ENCODE measurements around the gene GBX1.

GBX1 gene

DNA sequence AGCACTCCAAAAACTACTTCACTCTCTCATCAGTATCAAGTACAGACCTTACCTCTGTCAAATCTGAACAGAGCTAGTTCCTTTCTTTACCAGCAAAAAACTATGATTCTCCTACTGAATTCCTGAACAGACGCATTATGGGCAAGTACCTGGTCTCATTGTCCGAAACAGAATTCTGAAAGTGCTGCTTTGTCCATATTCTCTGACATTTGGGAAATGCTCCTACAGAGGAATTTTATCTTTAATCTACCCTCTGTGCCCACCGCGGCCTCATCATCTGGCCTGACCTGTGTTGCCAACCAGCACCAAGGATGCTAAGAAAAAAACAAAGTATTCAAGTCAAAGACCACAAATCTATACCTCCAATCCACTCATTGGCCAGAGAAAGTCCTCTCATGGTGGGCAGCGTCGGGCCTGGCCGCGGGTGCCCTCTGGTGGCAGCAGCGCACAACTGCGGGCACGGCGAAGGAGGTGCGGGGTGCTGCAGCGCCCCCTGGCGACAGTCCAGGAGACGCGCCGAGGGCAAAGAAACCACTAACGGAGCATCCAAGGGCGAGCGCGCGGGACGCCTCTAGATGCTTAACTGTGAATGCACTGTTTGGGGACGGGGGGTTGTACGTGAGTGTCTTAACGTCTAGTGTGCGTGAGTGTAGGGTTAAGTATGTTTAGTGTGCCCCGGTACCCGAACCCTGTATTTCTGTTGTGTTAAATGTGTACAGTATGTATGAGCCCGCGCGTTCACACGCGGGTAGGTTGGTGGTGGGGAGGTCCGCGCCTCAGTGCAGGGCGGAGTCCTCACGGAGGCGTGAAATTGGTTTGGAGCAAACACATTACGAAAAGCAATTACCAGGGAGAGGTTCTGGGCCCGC is 5.0 kb upstream of the GBX1 start:
- peak; percentile 67 for DNase-seq

DNA sequence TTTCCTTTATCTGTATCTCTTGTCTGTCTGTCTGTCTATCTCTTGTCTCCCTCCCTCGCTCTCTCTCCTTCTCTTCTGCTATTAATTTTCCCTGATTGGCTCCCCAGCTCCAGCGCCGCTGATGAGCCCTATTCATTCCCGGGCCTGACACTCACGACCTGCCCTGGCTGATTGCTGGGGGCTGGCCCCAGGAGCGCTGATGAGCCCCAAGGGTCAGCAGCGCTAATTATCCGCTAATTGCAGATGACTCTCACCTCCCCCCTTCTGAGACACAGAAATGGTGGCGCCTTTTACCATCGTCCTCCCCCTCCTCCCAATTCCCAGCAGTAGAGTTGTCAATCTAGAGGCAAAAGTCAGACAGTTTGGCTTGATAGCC is 1.3 kb upstream of the GBX1 start:
- DNase-seq = no peak

DNA sequence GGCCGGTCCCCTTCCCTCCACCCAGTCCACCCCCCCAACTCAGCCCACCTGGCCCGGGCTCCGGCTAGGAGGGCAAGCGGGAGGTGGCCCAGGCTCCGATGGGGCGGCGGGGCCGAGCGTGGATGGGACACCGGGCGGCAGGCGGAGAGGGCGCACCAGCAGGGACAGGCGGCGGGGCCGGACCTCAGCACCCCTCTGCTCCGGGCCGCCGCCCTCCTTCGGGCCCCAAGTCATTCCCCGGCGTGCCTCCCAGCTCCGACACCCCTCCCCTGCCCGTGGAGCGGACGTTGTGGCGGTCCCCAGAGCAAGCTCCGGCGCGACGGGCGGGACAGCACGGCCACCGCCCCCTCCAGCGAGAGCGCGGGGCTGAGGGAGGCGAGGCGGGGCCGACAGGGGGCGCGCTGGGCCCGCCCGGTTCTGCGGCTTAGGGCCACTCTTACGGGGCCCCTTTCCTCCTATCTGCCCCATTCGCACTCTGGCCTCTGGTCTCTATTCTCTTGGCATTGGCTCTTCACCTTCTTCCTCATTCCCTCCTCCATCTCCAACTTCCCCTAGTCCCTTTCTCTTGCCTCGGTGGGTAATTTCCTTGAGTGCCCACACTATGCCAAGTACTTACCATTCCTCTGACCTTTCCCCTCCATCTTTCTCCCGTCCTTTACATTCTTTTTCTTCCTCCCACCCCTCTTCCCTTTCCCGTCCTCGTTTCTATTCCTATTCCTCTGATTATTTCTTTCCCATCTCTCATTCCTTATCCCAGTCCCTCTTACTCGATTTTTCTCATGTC is 701 bp upstream of the GBX1 start:
- peak; percentile 23 for DNase-seq

DNA sequence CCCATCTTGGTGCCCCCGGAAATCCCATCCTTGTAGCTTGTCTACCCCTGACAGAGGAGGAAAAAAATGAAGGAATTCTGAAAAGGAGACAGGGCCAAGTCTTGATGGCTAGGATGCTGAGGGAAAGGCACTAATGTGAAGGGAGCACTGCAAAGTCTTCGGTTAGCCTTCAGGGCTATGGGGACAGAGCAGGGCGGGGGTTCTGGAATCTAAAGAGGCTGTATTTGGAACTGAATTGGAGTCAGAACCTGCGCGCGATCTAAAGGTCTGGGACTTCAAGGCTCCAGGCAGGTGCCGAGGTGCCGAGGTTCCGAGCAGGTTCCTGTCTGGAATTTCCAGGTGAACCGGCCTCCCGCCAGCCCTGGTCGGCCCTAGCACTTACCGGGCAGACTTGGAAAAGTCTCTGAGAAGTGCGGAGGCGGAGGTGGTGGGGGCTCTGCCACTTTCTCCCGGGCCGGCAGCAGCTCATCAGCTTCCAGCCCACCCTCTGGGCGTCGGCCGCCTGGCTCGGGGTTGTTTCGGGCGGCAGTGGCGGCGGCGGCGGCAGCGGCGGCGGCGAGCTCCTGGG is 781 bp downstream of the GBX1 start:
- no peak for DNase-seq

DNA sequence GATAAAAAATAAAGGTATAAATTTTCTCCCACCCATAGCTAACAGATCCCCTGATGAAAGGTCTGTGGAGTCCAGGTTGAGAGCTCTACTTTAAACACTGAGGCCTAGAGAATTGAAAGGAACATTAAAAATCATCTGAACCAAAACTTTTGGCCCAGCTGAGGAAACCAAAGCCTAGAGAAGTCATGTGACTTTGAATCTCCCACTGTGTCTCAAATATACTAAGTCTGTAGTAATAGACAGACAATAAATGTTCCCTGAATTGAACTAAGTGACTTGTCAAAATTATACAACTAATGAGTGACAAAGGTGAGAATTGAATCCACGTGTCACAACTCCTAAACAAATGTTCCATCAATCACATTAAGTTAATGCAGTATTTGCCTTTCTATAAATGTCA is 5.7 kb downstream of the GBX1 start:
- no peak for DNase-seq

DNA sequence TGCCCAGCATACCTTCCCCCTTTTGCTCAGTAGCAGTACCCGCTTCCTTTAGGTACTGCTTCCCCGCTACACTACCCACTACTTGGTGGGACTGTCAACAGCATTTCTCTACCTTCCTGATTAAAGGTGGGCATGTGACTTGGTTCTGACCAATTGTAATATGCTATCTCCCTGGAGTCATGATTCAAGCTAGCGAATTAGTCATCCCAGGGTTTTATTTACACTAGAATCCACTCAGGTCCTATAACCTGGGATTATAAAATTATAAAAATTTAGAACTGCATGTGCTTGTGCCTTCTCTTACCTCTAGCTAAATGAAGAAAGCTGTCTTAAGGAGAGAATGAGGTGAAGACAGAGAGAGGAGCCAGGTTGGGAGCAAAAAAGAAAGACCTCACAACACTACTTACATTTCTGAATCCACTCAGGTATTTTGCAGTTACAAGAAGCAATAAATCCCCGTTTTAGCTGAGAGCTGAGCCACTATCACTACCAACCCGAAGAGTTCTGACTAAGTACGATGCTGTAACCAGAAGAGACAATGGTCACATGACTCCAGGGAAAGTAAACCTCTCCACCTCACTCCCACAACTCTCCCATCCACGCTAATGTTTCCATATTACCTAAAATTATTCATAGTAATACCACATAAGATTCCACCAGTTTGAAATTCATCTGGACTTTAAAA is 9.7 kb downstream of the GBX1 start:
- DNase-seq = no peak

DNA sequence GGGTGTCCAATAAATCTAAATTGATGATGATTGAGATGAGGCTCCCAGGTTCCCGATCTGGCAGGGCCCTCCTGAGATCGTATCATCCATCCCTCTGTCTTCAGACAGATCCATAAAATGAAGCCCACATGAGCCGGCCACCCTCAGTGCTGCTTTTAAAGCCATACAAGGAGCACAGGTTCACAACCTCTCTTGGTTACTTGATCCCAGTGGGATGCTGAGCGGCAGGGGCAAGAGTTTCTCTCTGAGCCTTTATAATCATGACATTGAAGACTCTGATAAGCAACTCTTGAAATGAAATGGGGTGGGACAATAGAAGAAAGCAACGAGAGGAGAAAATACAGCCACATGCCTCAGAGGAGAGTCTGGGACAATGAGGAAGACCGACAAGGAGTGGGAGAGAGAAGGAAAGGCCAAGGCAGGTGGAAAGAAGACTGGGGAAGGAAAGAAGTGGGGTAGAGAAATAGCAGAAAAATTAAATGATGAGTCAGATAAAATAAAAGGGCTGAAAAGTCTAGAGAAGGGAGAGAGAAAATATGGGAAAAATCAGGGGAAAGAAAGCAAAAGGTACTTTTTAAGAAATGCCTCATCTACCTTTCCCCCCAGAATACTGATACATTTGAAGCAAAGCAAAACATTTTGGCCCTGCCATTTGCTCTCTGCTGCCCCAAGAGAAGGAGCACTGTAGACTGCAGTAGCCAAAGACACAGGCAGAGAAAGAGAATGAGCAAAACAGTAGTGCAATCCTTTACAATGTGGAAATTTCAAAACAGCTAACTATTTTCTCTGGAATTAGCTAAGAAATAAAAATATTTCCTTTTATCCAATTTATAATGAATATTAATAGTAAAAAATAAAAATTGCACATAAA is 14.6 kb downstream of the GBX1 start:
- DNase-seq = no peak

DNA sequence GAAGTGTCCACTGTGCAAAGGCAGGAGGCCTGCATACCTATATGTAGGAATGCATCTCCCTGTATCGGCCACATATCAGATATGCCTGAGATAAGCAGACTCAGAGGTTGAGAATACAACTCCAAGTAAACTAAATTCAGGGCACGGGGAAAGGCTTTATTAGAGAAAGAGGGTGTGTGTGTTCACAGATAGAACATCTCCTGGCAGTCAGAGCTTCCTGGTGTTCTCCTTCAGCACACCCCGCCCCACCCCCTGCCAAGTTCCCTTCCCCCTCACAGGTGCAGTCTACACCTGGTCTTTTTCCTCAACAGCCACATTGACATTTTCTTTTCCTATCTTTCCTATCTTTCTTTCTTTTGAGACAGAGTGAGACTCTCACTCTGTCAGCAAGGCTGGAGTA is 17.1 kb downstream of the GBX1 start:
- no peak for DNase-seq

DNA sequence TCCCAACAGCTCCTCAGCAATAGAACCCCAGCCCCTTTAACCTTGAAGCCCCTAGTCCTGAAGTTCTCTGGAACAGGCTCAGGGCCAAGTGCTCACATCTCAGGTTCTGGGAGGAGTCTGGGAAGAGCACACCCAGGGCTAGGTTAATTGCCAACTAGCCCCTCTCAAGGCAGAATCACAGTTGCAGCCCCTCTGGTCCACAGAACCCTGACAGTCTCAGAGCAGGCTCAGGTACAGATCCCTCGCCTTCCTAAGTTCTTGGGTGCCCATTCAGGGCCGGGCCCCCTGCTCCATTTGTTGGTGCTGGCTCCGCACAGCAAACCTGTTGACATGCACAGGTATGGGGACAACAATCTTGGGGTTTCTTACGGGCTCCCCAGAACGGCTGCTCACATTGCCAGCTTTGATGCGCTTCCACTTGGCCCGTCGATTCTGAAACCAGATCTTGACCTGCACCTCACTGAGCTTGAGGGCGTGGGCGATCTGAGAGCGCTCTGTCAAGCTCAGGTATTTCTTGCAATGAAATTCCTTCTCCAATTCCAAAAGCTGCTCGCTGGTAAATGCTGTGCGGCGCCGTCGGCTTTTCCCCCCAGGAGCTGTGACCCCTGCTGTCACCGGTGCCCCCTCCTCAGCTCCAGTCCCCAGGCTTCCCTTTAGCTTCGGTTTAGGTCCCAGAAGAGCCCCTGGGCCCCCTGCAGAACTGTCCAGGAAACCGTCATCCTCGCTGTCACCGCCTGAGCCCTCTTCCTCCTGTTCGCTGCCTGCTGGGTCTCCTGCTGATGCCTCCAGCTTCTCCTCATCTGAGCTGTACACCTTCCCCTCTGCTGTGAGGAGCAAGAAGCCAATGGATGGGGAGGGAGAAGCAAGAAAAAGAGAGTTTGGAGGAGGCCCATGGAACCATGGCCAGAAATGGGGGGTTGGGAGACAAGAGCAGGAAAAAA is 18.9 kb downstream of the GBX1 start:
- no peak for DNase-seq

DNA sequence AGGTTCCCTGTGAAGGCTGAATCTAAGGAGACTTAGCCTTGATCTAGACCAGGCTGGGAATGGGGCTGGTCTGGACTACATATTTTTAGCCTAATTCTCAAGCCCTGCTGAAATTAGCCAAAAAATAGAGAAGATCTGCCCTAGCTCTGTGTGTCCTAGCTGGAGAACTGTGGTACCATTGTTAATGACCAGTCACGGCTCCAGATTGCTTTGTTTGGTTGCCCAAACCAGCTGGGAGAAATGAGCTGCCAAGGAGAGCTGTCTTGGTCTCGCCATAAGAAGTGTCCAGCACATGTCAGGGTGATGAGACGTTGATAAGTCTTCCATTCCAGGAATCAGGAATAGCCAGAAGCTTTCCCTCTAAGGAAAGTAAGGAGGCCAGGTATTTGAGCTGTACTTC is 20.7 kb downstream of the GBX1 start:
- DNase-seq = no peak

DNA sequence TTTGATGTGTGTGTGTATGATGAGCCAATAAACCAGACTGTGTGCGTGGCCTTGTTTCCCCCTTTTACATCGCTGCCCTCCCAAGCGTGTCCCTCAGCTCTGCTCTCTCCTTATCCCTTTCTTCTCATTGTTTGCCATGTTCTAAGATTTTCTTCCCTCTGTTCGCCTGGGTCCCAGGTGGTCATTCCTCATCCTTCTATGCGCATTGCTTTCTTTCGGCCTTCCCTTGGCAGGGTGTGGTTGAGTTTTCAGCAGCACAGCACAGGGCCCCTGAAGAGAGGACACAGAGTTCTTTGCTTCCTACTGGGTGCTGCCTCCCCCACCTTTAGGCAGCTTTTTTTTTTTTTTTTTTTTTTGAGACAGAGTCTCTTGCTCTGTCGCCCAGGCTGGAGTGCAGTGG is 23.1 kb downstream of the GBX1 start:
- no peak for DNase-seq

DNA sequence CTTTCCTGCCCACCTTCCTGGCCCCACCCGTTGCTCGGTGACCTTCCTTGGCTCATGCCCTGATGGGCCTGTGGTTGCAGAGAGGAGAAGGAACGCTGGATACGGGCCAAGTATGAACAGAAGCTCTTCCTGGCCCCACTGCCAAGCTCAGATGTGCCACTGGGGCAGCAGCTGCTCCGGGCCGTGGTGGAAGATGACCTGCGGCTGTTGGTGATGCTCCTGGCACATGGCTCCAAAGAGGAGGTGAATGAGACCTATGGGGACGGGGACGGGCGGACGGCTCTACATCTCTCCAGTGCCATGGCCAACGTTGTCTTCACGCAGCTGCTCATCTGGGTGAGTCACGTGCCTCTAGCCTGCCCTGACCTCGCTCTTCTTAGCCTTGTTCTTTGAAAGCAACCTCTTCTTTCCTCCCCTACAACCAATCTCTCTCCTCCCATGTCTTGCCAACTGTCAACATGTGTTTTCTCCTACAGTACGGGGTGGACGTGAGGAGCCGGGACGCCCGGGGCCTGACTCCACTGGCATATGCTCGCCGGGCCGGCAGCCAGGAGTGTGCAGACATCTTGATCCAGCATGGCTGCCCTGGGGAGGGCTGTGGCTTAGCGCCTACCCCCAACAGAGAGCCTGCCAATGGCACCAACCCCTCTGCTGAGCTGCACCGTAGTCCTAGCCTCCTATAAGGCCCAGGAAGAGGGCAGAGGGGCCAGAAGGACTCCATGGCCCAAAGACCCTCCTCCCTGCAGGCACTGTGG is 24.1 kb downstream of the GBX1 start:
- no peak for DNase-seq

DNA sequence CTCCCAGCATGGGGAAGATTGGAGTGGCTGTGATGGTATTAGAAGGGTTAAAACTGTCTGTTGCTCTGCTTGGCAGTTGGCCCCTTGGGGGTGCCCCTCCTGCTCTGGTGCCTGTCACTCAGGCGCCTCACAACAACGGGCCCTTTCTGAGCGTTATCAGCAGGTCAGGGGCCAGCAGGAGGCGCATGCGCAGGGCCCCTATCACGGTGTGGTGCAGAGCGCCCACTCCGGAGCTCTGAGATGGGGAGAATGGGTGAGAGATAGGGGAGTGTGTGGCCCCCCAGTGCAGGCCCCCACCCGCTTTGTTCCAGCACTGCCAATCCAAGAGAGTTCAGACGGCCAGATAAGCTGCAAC is 24.8 kb downstream of the GBX1 start:
- no peak for DNase-seq

DNA sequence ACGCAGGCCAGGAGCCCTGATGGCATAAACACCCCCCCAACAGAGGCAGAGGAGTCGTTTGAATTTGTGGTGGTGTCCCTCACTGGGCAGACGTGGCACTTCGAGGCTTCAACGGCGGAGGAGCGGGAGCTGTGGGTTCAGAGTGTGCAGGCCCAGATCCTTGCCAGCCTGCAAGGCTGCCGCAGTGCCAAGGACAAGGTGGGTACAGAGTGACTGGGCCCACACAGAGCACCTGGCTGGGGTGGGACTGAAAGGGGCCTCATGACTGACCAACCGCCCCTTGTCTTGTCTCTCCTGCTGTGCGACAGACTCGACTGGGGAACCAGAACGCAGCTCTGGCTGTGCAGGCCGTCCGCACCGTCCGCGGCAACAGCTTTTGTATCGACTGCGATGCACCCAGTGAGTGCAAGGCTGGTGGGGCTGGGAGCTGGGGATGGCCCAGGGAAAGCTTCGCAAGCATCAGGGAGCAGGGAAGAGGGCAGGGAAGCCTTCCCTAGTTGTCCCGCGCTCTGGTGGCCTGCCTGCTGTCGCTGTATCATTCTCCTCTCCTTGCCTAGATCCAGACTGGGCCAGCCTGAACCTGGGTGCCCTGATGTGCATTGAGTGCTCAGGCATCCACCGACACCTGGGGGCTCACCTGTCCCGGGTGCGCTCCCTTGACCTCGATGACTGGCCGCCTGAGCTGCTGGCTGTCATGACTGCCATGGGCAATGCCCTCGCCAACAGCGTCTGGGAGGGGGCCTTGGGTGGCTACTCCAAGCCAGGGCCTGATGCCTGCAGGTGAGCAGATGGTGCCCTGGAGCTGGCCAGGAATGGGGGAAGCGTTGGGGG is 25.4 kb downstream of the GBX1 start:
- no peak for DNase-seq

DNA sequence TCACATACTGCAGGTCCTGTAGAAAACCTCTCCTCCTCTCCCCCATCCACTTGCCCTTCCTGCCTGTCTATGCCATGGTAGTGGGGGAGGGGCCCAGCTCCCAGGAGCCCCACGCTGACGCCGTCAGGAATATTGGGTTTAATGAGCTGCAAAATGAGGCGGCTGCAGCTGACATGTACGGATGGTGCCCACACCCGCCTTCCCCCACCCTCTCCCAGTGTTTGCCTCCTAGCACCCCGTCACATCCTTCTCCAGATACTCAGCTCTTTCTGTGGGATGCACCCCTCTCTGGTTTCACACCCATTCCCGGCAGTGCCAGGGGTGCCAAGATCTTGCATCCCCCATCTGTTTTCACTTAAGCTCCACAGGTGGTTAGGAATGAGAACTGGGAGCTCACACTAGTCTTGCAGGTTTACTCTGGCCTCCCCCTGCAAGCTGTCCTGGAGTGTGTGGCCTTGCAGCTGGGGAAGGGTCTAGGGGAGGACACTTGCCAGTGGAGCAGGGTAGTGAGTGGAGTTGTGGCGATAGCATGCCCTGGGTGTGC is 26.1 kb downstream of the GBX1 start:
- no peak for DNase-seq

DNA sequence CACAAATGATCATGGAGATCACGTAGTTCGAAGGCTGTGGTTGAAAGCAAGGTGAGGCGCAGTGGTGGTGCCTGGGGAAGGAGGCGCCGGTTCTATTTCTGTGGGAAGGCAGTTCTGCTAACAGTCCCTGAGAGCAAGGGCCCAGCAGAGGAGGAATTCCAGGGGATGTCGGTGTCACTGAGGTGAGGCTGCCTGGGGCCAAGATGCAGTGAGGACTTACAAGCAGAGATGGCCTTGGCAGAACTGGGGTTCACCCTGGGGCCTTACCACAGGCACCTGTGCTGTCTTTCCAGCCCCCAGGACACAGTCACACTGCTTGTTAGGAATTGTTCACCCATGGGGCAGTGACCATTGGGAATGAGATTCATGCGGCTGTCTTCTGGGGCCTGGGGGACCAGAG is 26.7 kb downstream of the GBX1 start:
- no peak for DNase-seq

DNA sequence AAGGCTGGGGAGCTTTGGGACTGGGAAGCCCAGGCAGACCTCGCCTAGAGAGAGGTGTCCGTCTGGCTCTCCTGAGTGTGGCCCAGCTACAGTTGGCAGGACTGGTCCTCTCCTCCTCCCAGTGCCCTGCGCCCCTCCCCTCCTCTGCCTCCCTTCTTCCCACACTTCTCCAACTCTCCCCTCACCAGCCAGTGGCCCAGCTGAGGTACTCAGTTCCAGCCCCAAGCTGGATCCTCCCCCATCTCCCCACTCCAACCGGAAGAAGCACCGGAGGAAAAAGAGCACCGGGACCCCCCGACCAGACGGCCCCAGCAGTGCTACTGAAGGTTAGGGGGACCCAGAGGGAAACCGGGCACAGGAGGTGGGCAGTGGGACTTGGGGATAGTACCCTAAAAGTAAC is 27.7 kb downstream of the GBX1 start:
- no peak for DNase-seq

DNA sequence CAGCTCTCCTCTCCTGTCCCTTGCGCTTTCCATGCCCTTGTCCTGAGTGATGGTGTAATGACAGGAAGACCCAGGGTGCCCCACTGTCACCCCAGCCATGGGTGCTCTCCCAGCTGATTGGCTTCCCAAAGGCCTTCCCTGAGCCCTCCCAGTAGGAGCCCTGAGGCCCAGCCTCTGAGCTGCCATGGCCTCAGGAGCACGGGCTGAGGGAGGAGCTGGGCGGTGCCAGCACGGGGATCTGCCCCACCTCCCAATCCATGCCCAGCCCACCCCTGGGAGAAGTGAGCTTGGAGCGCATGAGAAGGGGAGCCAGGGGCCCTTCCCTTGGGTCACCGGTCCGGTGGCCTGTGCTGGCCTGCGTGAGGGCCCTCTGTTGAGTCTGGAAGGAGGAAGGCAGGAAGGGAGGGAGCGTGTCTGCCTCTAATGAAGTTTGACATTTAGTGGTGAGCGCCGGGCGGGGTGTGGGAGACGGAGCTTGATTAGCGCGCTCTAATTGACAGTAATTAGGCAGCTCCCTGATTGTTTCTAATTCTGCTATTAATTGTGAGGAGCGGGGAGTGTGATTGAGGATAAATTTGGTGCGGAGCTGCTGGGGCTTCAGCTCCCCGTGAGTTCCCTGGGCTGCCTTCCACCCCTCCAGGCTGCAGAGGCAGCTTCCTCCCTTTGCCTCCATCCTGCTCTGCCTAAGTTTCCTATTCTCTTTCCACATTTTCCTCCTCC is 28.3 kb downstream of the GBX1 start:
- DNase-seq = no peak
